ENCODE results near the gene MEGF9. TPM values are rescaled to one million over a fixed set of nuclear protein-coding genes. Genes with fewer than 3 reads are reported as not detected.

Gene MEGF9
- total RNA-seq, 4 donors from 2014 or later = 49.0 to 59.0 (median 57.0) TPM

DNA sequence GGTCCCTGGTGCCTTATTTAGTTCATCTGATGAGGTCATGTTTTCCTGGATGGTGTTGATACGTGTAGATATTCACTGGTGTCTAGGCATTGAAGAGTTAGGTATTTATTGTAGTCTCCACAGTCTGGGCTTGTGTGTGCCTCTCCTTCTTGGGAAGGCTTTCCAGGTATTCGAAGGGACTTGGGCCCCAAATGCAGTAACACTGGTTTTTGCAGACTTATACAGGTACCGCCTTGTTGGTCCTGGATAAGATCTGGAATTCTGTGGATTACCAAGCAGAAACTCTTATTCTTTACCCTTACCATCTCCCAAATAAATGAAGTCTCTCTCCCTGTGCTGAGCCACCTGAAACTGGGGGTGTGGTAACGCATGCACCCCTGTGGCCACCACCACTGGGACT lies 34.1 kb downstream of the MEGF9 start:
- 55 to 71% methylated on average over 4 of the region's 4 CpGs for WGBS, 2 donors
- TF ChIP-seq POLR2A (IDR thresholded peaks at IDR 0.05) = no peak
- TF ChIP-seq CTCF (IDR thresholded peaks at IDR 0.05) = no peak

GRCh38 chr9:120677965-120678364 lies 36.3 kb downstream of the MEGF9 start:
- DNase-seq (ENCODE audit: low spot score in 2 of 2) = no peak
- 81 to 83% methylated on average over 1 of the region's 1 CpG for WGBS, 2 donors

More for the DNA sequence above, 34.1 kb downstream of the MEGF9 start:
- intact Hi-C loops (cut with DNase I; ENCODE audit: low total_unique reads) = no loop called here
- no peak overlapping the region for H3K4me3 ChIP-seq (ENCODE audit: low read depth, poor library complexity, severe bottlenecking)
- no peak for DNase-seq (ENCODE audit: low spot score in 2 of 2)

GRCh38 chr9:120676767-120677402 lies 37.4 kb downstream of the MEGF9 start:
- DNase-seq (ENCODE audit: low spot score in 2 of 2) = no peak
- H3K4me3 ChIP-seq (ENCODE audit: low read depth, poor library complexity, severe bottlenecking) = no peak overlapping the region
- intact Hi-C loops (cut with DNase I; ENCODE audit: low total_unique reads) = no loop called here
- WGBS, 2 donors = 88 to 93% methylated on average over 12 of the region's 12 CpGs
- TF ChIP-seq CTCF (IDR thresholded peaks at IDR 0.05) = no peak
- TF ChIP-seq POLR2A (IDR thresholded peaks at IDR 0.05) = no peak

More at GRCh38 chr9:120677965-120678364, 36.3 kb downstream of the MEGF9 start:
- intact Hi-C loops (cut with DNase I; ENCODE audit: low total_unique reads) = no loop called here
- no peak overlapping the region for H3K4me3 ChIP-seq (ENCODE audit: low read depth, poor library complexity, severe bottlenecking)
- no peak for TF ChIP-seq CTCF (IDR thresholded peaks at IDR 0.05)
- no peak for TF ChIP-seq POLR2A (IDR thresholded peaks at IDR 0.05)

- no peak for DNase-seq (ENCODE audit: low spot score in 2 of 2)
- TF ChIP-seq CTCF (IDR thresholded peaks at IDR 0.05) = no peak
- TF ChIP-seq POLR2A (IDR thresholded peaks at IDR 0.05) = no peak
- H3K4me3 ChIP-seq (ENCODE audit: low read depth, poor library complexity, severe bottlenecking) = no peak overlapping the region
- intact Hi-C loops (cut with DNase I; ENCODE audit: low total_unique reads) = no loop called here
Measured at GRCh38 chr9:120668399-120668798, 45.9 kb downstream of the MEGF9 start.

GRCh38 chr9:120663950-120664349 lies 50.3 kb downstream of the MEGF9 start:
- no peak overlapping the region for H3K4me3 ChIP-seq (ENCODE audit: low read depth, poor library complexity, severe bottlenecking)
- DNase-seq (ENCODE audit: low spot score in 2 of 2) = no peak
- intact Hi-C loops (cut with DNase I; ENCODE audit: low total_unique reads) = no loop called here
- TF ChIP-seq POLR2A (IDR thresholded peaks at IDR 0.05) = no peak
- TF ChIP-seq CTCF (IDR thresholded peaks at IDR 0.05) = no peak

DNA sequence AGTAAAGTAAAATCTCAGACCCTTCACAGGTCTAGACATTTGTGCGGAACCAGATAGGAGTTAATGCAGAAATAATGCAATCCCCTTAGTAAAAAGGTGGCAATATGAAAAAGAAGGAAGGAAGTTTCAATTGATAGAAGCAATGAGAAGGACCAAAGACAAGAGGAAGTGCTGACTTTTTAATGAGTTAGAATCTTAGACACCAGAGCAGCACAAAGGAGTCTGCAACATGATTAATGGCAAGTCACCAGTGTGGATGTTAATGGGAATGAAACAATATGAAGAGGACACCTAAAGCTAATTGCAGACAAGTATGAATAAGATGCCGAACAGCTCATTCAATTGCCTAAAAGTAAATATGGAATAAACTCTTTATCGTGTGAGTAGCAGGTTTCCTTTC lies 50.9 kb downstream of the MEGF9 start:
- 68 to 73% methylated on average over 3 of the region's 3 CpGs for WGBS, 2 donors
- no peak overlapping the region for H3K4me3 ChIP-seq (ENCODE audit: low read depth, poor library complexity, severe bottlenecking)
- TF ChIP-seq CTCF (IDR thresholded peaks at IDR 0.05) = no peak
- no peak for TF ChIP-seq POLR2A (IDR thresholded peaks at IDR 0.05)
- no peak for DNase-seq (ENCODE audit: low spot score in 2 of 2)
- intact Hi-C loops (cut with DNase I; ENCODE audit: low total_unique reads) = no loop called here
